ENCODE results near the gene KHK. TPM values are rescaled to one million over a fixed set of nuclear protein-coding genes. Genes with fewer than 3 reads are reported as not detected.

The KHK gene
- total and polyA plus RNA-seq, 2 of the 8 experiments (the other 6 are each of a cell fraction or from before 2014, with no cell fraction given), result 11.0 to 17.7 TPM

DNA sequence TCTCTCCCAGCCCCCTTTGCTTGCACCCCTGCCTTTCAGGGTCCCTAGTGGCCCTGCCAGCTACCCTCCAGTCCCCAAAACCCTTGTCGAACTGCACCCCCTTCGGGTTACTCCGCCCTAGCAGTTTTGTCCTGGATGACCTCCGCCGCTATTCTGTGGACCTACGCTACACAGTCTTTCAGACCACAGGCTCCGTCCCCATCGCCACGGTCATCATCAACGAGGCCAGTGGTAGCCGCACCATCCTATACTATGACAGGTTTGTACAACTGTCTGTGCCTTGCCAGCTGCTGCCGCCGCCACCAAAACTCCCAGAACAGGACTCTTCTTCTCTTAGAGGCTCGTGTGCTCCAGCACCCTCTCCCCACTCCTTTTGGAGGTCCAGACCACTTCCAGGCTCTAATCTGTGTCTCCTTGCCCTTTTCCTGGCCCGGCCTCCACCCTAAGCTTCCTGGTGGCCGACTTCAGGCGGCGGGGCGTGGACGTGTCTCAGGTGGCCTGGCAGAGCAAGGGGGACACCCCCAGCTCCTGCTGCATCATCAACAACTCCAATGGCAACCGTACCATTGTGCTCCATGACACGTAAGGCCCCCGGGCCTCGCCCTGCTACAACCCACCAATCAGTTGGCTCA, 7.9 kb downstream of the KHK start:
- no peak overlapping the region for H2AFZ ChIP-seq (ENCODE audit: low read length)

More for the DNA sequence above, 7.9 kb downstream of the KHK start:
- ChIA-PET POLR2A (ENCODE audit: partially characterized antibody) (interaction anchor here (1.1 to 1.5 kb wide), 3 partner anchors 22 to 128 kb away, joined by 3 to 6 read pairs (median 4); no protein-coding TSS in a partner anchor), CTCF (ENCODE audit: partially characterized antibody) (interaction anchor here (0.6 to 12.7 kb wide), 11 partner anchors 9 to 157 kb away, joined by 3 to 120 read pairs (median 5); partner anchors contain the start of gene PREB)
- H4K20me1 ChIP-seq (replicated peaks in 1 of 2; ENCODE audit: control insufficient read depth in 1 of 2, insufficient read depth in 2 of 2, low read length in 2 of 2), result peaks cover 0 to 6% of the 10 kb centered on the region in 2 experiments
- H4K8ac ChIP-seq (ENCODE audit: extremely low read depth, insufficient read depth, low read length), result no peak overlapping the region
- no peaks in the 10 kb centered on the region for H3K23me2 ChIP-seq (ENCODE audit: low read depth, low read length)
- H3K18ac ChIP-seq (ENCODE audit: extremely low read depth, low read length), result no peak overlapping the region
- no peak overlapping the region for H2BK5ac ChIP-seq (ENCODE audit: low read depth, low read length)
- no peak overlapping the region for H3K4me2 ChIP-seq (ENCODE audit: insufficient read depth in 1 of 2, low read depth in 2 of 2, low read length in 2 of 2)
- H3K4ac ChIP-seq (replicated peaks; ENCODE audit: insufficient read length, low read depth, low read length), result no peak overlapping the region
- H3K14ac ChIP-seq (ENCODE audit: insufficient read length), result no peak overlapping the region
- no peak overlapping the region for H3K23ac ChIP-seq (ENCODE audit: insufficient read length)
- 96% methylated on average over 24 of the region's 24 CpGs; no CpG with 5 or more reads in 1 of the 2 experiments for WGBS, 2 experiments (ENCODE audit: extremely low coverage in 1 of 2, insufficient coverage in 1 of 2, insufficient read length in 1 of 2, insufficient replicate concordance in 2 of 2, low coverage in 1 of 2, low lambda C conversion rate in 2 of 2, missing lambda C conversion rate in 1 of 2)
- no peak overlapping the region for H2AK5ac ChIP-seq (ENCODE audit: low read depth, low read length)
- H3K9ac ChIP-seq (replicated peaks in 1 of 4; ENCODE audit: extremely low read depth in 1 of 4, low read depth in 3 of 4, low read length in 3 of 4), result no peak overlapping the region
- H3K79me1 ChIP-seq (ENCODE audit: low read depth, low read length), result no peaks in the 10 kb centered on the region; the same call in 1 of the 2 replicates
- H4K5ac ChIP-seq (ENCODE audit: insufficient read length, low read depth, low read length), result no peak overlapping the region
- H3K56ac ChIP-seq (replicated peaks; ENCODE audit: insufficient read length, low read depth, low read length), result no peak overlapping the region
- H3K27me3 ChIP-seq (replicated peaks in 1 of 4; ENCODE audit: control insufficient read depth in 3 of 4, extremely low read depth in 1 of 4, insufficient read depth in 3 of 4, low read length in 3 of 4), result no peaks in the 10 kb centered on the region
- no peaks in the 10 kb centered on the region for H3K36me3 ChIP-seq (ENCODE audit: control insufficient read depth in 2 of 4, insufficient read depth in 4 of 4, low read length in 3 of 4)
- no peak overlapping the region for H2BK120ac ChIP-seq (replicated peaks; ENCODE audit: low read depth, low read length)
- no peak overlapping the region for H2BK12ac ChIP-seq (ENCODE audit: low read depth, low read length)
- H3K4me3 ChIP-seq (ENCODE audit: extremely low read depth in 1 of 4, insufficient read depth in 2 of 4, low read depth in 3 of 4, low read length in 4 of 4), result no peak overlapping the region
- H4K91ac ChIP-seq (replicated peaks; ENCODE audit: insufficient read length, low read length), result no peak overlapping the region
- H2BK15ac ChIP-seq (ENCODE audit: low read length), result no peak overlapping the region
- no peaks in the 10 kb centered on the region for H3K79me2 ChIP-seq (ENCODE audit: control insufficient read depth in 1 of 2, insufficient read depth in 2 of 2, low read length in 2 of 2)
- FAIRE-seq (no peak), DNase-seq (ENCODE audit: low read depth in 1 of 2, low spot score in 2 of 2) (no peak)
- no peak overlapping the region for H3K27ac ChIP-seq (ENCODE audit: low read depth, low read length)
- H2BK20ac ChIP-seq (ENCODE audit: low read length), result no peak overlapping the region
- peaks cover 0 to 2% (median under 1%) of the 10 kb centered on the region in 4 experiments; a peak in 2 of 7 replicates for H3K4me1 ChIP-seq (replicated peaks in 1 of 4; ENCODE audit: control insufficient read depth in 3 of 4, insufficient read depth in 4 of 4, low read length in 3 of 4)
- TF ChIP-seq, protein P1, sequence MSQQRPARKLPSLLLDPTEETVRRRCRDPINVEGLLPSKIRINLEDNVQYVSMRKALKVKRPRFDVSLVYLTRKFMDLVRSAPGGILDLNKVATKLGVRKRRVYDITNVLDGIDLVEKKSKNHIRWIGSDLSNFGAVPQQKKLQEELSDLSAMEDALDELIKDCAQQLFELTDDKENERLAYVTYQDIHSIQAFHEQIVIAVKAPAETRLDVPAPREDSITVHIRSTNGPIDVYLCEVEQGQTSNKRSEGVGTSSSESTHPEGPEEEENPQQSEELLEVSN (IDR thresholded peaks at IDR 0.05), result no peak
- TF ChIP-seq CREB1 (IDR thresholded peaks at IDR 0.05) (no peak), SP1 (IDR thresholded peaks at IDR 0.05; ENCODE audit: low read depth, low read length) (no peak), HDAC2 (IDR thresholded peaks at IDR 0.05; ENCODE audit: borderline replicate concordance in 1 of 2, low read depth in 2 of 2, low read length in 2 of 2) (no peak), RFX5 (IDR thresholded peaks at IDR 0.05; ENCODE audit: borderline replicate concordance, low read depth, low read length) (no peak), BACH1 (IDR thresholded peaks at IDR 0.05; ENCODE audit: low read length) (no peak), PHF8 (conservative IDR thresholded peaks at IDR 0.05; ENCODE audit: low read depth, low read length) (no peak), KDM4A (IDR thresholded peaks at IDR 0.05; ENCODE audit: low read depth, low read length, severe bottlenecking) (no peak), CHD2 (IDR thresholded peaks at IDR 0.05; ENCODE audit: low read length) (no peak), TBP (IDR thresholded peaks at IDR 0.05; ENCODE audit: low read depth, low read length) (no peak), MAFK (IDR thresholded peaks at IDR 0.05; ENCODE audit: low read depth, low read length) (no peak)
- TF ChIP-seq, protein P2, sequence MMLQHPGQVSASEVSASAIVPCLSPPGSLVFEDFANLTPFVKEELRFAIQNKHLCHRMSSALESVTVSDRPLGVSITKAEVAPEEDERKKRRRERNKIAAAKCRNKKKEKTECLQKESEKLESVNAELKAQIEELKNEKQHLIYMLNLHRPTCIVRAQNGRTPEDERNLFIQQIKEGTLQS (IDR thresholded peaks at IDR 0.05; ENCODE audit: insufficient read depth, low read depth, low read length), result no peak
- no peaks in the 10 kb centered on the region for H3K9me3 ChIP-seq (ENCODE audit: insufficient read depth in 2 of 2, low read depth in 1 of 2, low read length in 1 of 2)
